Cerebellar cortex (tissue), 1 donor: ENCODE measurements around the gene CHD9NB.

Experiments used
- DNase-seq: peaks from one replicate; pipeline ENCODE4 v3.0.0-alpha.2; 2015; ENCODE audit warnings: low spot score

CHD9NB gene

DNA sequence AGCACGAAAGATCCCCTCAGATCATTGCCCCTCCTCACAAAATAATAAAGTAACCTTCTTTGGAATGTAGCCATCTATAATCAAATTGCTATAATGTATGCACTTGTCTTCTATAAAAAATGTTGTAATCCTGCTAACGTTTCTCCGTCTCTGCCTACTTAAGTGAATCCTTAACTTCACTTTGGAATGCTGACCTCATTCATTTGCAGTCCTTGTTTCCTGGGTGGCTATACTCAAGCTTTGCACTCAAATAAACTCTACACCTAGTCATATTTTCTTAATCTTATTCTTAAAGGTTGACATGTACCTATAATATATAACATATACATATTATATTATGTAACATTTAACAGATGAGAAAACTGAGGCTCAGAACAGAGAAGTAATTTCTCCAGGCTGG lies 22.7 kb downstream of the CHD9NB start:
- no peak for DNase-seq

DNA sequence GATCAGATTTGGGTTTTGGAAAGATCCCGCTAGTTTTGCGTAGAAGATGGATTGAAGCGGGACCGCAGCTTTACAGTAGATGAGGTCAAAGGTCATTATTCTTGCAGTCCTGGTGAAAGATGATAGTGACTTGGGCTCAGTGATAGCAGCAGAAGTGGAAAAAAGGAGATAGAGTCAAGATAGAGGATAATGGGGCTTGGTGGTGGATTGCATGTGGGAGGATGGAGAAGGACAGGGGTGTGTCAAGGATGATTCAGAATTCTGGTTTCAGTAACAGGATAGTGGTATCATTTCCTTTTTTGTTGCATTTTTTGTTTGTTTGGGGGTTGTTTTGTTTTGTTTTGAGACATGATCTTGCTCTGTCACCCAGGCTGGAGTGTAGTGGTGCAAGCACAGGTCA lies 28.7 kb downstream of the CHD9NB start:
- DNase-seq = no peak

DNA sequence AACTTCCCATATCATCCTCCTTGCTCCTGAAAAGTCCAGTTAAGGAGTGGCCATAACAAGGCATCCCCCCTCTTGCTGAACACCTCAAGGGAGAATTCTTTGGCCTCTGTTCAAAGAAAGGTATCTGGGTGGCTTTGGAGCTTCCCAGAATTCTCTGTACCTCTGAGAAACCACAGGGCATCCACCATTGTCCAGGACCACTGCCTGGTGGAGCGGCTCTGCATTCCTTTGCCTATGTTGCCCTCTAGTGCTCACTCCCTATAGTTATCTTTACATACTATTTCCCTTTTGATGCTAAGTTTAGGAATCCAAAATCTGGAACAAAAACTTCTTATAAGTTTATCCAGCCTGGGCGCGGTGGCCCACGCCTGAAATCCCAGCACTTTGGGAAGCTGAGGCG lies 30.3 kb downstream of the CHD9NB start:
- peak; percentile 76 for DNase-seq

DNA sequence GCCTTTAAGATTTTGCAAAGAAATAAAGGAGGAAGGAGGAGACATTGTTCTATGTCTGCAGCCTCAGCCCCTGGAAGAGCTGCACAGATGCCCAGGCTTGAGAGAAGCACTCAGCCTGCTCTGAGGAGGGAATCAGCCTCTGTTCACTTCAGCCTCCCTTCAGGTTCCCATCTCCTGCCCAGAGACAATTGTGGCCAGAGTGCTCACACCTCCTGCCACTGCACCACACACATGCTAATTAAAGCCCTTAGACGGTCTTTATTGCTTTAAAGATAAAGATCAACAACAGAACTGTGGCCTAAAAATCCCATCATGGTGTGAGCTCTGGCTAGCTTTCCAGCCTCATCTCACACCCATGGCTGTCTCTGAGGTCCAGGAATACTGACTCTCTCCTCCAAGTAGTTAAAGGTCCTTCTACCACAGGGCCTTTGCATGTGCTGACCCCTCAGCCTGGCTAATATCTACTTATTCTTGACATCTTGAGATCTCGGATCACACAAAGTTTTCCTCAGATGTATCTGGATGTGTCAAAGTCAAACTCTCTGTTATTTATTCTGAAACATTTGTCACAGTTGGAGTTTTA lies 33.8 kb downstream of the CHD9NB start:
- DNase-seq = no peak

DNA sequence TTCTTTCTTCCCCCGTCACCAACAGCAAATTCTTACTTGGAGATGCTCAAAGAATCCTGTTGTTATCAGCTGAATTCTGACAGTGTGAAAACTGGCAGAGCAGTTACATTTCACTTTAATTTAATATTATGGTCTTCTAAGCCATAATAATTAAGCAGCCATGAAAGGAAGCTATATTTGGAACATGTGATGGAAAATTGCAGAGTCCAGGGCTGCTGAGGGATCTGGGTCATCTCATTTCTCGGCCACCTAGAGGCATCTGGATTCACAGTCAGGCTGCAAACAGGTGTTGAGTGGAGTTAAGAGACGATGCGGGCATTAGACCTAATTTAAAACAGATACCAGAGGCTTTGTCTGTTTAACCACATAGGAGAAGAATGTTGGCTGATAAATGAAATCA lies 38.4 kb downstream of the CHD9NB start:
- DNase-seq = no peak

DNA sequence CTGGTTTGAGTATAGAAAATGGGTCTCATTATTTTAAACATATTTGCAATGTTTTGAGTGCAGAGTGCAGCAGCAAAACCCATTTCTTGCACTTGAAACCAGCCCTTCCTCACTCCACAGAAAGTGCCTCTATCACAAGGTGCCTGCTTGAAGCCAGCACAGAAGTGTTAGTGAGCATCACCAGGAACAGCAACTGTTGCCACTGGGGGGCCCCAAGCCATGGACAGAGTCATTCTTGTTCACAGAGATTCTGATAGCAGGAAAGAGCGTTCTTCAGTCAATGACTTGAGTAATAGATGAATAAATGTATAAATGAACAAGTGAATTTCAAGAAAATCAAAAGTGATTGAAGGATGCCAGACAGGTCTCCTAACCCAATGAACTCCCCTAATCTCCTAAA lies 45.6 kb downstream of the CHD9NB start:
- no peak for DNase-seq

DNA sequence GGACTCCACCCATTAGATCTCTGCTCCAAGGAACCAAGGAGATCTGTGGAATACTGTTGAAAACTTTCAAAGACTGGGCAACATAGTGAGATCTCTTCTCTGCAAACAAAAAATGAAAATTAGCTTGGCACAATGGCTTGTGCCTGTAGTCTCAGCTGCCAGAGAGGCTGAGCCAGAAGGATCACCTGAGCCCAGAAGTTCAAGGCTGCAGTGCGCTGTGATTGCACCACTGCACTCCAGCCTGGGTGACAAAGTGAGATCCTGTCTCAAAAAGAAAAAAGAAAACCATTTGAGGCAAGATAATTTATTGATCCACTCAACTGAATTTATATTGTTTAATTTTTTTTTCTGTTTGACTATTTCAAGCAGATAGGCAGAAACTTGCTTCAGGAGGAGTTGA lies 54.8 kb downstream of the CHD9NB start:
- DNase-seq = no peak

DNA sequence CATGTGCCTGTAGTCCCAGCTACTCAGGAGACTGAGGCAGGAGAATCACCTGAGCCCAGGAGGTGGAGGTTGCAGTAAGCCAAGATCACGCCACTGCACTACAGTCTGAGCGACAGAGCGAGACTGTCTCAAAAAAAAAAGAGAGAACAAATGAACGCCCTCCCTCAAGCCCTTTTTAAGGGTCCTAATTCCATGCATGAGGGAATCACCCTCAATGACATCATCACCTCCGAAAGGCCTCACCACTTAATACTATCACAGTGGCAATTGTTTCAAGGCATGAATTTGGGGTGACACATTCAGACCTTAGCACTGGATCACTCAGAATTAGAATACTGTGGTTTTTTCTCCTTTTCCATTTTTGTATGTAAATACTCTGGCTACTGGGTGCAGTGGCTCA lies 57.8 kb downstream of the CHD9NB start:
- DNase-seq = no peak

DNA sequence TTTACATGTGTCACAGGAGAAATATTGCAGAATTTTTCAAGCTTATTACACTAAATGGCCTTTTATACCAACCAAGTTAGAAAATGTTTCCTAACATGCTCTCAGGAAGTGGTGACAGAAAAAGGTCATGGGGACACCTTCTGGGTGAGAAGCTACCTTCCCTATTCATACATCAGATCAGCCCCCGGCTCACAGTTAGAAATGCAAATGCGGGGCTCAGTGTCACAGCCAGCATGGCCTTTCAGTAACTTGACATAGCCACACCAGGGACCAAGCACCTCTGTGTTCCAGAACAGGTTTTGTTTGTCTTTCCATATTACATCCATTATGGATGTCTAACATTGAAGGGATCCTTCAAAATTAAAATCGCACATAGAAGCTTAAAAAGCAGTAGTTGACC lies 59.5 kb downstream of the CHD9NB start:
- no peak for DNase-seq

DNA sequence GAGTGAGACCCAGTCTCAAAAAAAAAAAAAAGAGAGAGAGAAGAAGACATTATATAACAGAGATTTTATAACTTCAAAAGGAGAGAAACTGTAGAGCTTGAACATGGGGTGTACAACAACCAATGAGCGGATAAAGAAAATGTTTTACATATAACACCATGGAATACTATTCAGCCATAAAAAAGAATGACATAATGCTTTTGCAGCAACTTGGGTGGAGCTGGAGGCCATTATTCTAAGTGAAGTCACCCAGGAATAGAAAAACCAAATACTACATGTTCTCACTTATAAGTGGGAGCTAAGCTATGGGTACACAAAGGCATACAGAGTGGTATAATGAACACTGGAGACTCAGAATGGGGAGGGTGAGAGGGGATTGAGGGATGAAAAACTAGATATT lies 61.1 kb downstream of the CHD9NB start:
- no peak for DNase-seq
